ENCODE measurements around the gene PHTF2. TPM values are rescaled to one million over a fixed set of nuclear protein-coding genes. Genes with fewer than 3 reads are reported as not detected.
A peak's percentile ranks its signal among the peaks of the same experiment; 100 is the strongest.

PHTF2 gene
- 100 to 1,000 TPM in 1 of 2 donors, 10 to 100 TPM in 1; 66.1 to 123 TPM for total RNA-seq

GRCh38 chr7:77798394-77799077 lies at the start of gene PHTF2, which contains the start of gene TMEM60:
Gene PHTF2 (plus strand): TSS chr7:77798773.
Gene TMEM60 (minus strand): TSS chr7:77798434. CDS start chr7:77794373, 4,061 bp downstream.
- peaks cover 48% of the 10 kb centered on the region for H3K4me1 Mint-ChIP-seq
- H3K9me3 Mint-ChIP-seq = no peaks in the 10 kb centered on the region
- H3K4me3 Mint-ChIP-seq = peak within 1 kb of the TSS; percentile 98
- H3K36me3 Mint-ChIP-seq (ENCODE audit: low read depth) = peaks cover 91% of the 10 kb centered on the region
- peak within 1 kb of the TSS; percentile 95 for H3K27ac Mint-ChIP-seq
- peak; percentile 89 for ATAC-seq (replicated peaks)
- no peaks in the 10 kb centered on the region for H3K27me3 Mint-ChIP-seq

GRCh38 chr7:77752016-77752415 lies 46.6 kb upstream of the PHTF2 start:
- Mint-ChIP-seq H3K36me3 (ENCODE audit: low read depth) (peaks cover 26% of the 10 kb centered on the region), H3K27me3 (no peaks in the 10 kb centered on the region), H3K4me1 (peaks cover 32% of the 10 kb centered on the region), H3K4me3 (no peak overlapping the region), H3K27ac (peak overlapping the region; percentile 13), H3K9me3 (no peaks in the 10 kb centered on the region)
- peak; percentile 9 for ATAC-seq (replicated peaks)

GRCh38 chr7:77753173-77753572 lies 45.4 kb upstream of the PHTF2 start:
- no peaks in the 10 kb centered on the region for H3K27me3 Mint-ChIP-seq
- H3K4me3 Mint-ChIP-seq = no peak overlapping the region
- no peaks in the 10 kb centered on the region for H3K9me3 Mint-ChIP-seq
- H3K27ac Mint-ChIP-seq = peak overlapping the region; percentile 13
- H3K4me1 Mint-ChIP-seq = peaks cover 32% of the 10 kb centered on the region
- peak; percentile 63 for ATAC-seq (replicated peaks)
- H3K36me3 Mint-ChIP-seq (ENCODE audit: low read depth) = peaks cover 31% of the 10 kb centered on the region

- H3K4me3 Mint-ChIP-seq = no peak overlapping the region
- H3K36me3 Mint-ChIP-seq (ENCODE audit: low read depth) = peaks cover 5% of the 10 kb centered on the region
- no peaks in the 10 kb centered on the region for H3K9me3 Mint-ChIP-seq
- H3K27me3 Mint-ChIP-seq = no peaks in the 10 kb centered on the region
- H3K27ac Mint-ChIP-seq = no peak overlapping the region
- peaks cover 25% of the 10 kb centered on the region for H3K4me1 Mint-ChIP-seq
- peak; percentile 91 for ATAC-seq (replicated peaks)
Measured at GRCh38 chr7:77757589-77757988, 41.0 kb upstream of the PHTF2 start.

- ATAC-seq (replicated peaks) = peak; percentile 59
- Mint-ChIP-seq H3K36me3 (ENCODE audit: low read depth) (peaks cover 5% of the 10 kb centered on the region), H3K4me1 (peaks cover 11% of the 10 kb centered on the region), H3K4me3 (no peak overlapping the region), H3K9me3 (no peaks in the 10 kb centered on the region), H3K27ac (peak overlapping the region; percentile 70), H3K27me3 (no peaks in the 10 kb centered on the region)
Measured at GRCh38 chr7:77759294-77759889, 39.2 kb upstream of the PHTF2 start.

- H3K9me3 Mint-ChIP-seq = no peaks in the 10 kb centered on the region
- peaks cover 12% of the 10 kb centered on the region for H3K36me3 Mint-ChIP-seq (ENCODE audit: low read depth)
- ATAC-seq (replicated peaks) = no peak
- no peaks in the 10 kb centered on the region for H3K27me3 Mint-ChIP-seq
- H3K4me1 Mint-ChIP-seq = peaks cover 11% of the 10 kb centered on the region
- H3K4me3 Mint-ChIP-seq = no peak overlapping the region
- no peak overlapping the region for H3K27ac Mint-ChIP-seq
Measured at GRCh38 chr7:77760809-77761453, 37.6 kb upstream of the PHTF2 start.

GRCh38 chr7:77765481-77765880 lies 33.1 kb upstream of the PHTF2 start:
- H3K27ac Mint-ChIP-seq = peak overlapping the region; percentile 52
- no peak for ATAC-seq (replicated peaks)
- no peaks in the 10 kb centered on the region for H3K9me3 Mint-ChIP-seq
- H3K4me1 Mint-ChIP-seq = no peaks in the 10 kb centered on the region
- peaks cover 51% of the 10 kb centered on the region for H3K36me3 Mint-ChIP-seq (ENCODE audit: low read depth)
- no peak overlapping the region for H3K4me3 Mint-ChIP-seq
- H3K27me3 Mint-ChIP-seq = no peaks in the 10 kb centered on the region

- no peaks in the 10 kb centered on the region for H3K9me3 Mint-ChIP-seq
- H3K4me1 Mint-ChIP-seq = no peaks in the 10 kb centered on the region
- H3K4me3 Mint-ChIP-seq = no peak overlapping the region
- no peak for ATAC-seq (replicated peaks)
- H3K27ac Mint-ChIP-seq = peak overlapping the region; percentile 52
- peaks cover 56% of the 10 kb centered on the region for H3K36me3 Mint-ChIP-seq (ENCODE audit: low read depth)
- H3K27me3 Mint-ChIP-seq = no peaks in the 10 kb centered on the region
Measured at GRCh38 chr7:77765906-77766800, 32.4 kb upstream of the PHTF2 start.

GRCh38 chr7:77766801-77767605 lies 31.6 kb upstream of the PHTF2 start:
- Mint-ChIP-seq H3K27ac (peak overlapping the region; percentile 36), H3K4me1 (no peaks in the 10 kb centered on the region), H3K4me3 (no peak overlapping the region), H3K27me3 (no peaks in the 10 kb centered on the region), H3K9me3 (no peaks in the 10 kb centered on the region), H3K36me3 (ENCODE audit: low read depth) (peaks cover 64% of the 10 kb centered on the region)
- ATAC-seq (replicated peaks) = no peak

- Mint-ChIP-seq H3K27ac (no peak overlapping the region), H3K27me3 (no peaks in the 10 kb centered on the region), H3K36me3 (ENCODE audit: low read depth) (peaks cover 94% of the 10 kb centered on the region), H3K9me3 (no peaks in the 10 kb centered on the region), H3K4me1 (no peaks in the 10 kb centered on the region), H3K4me3 (no peak overlapping the region)
- ATAC-seq (replicated peaks) = no peak
Measured at GRCh38 chr7:77770316-77770715, 28.3 kb upstream of the PHTF2 start.

- H3K27ac Mint-ChIP-seq = peak overlapping the region; percentile 45
- no peak for ATAC-seq (replicated peaks)
- no peaks in the 10 kb centered on the region for H3K27me3 Mint-ChIP-seq
- no peaks in the 10 kb centered on the region for H3K4me1 Mint-ChIP-seq
- H3K9me3 Mint-ChIP-seq = no peaks in the 10 kb centered on the region
- H3K4me3 Mint-ChIP-seq = no peak overlapping the region
- peaks cover 94% of the 10 kb centered on the region for H3K36me3 Mint-ChIP-seq (ENCODE audit: low read depth)
Measured at GRCh38 chr7:77771901-77772300, 26.7 kb upstream of the PHTF2 start.

- H3K4me3 Mint-ChIP-seq = no peak overlapping the region
- no peak for ATAC-seq (replicated peaks)
- H3K27ac Mint-ChIP-seq = no peak overlapping the region
- H3K36me3 Mint-ChIP-seq (ENCODE audit: low read depth) = peaks cover 85% of the 10 kb centered on the region
- H3K4me1 Mint-ChIP-seq = no peaks in the 10 kb centered on the region
- no peaks in the 10 kb centered on the region for H3K9me3 Mint-ChIP-seq
- H3K27me3 Mint-ChIP-seq = no peaks in the 10 kb centered on the region
Measured at GRCh38 chr7:77778535-77778934, 20.0 kb upstream of the PHTF2 start.

GRCh38 chr7:77782383-77782782 lies 16.2 kb upstream of the PHTF2 start:
- H3K27me3 Mint-ChIP-seq = no peaks in the 10 kb centered on the region
- no peak overlapping the region for H3K4me3 Mint-ChIP-seq
- peaks cover 73% of the 10 kb centered on the region for H3K36me3 Mint-ChIP-seq (ENCODE audit: low read depth)
- no peak overlapping the region for H3K27ac Mint-ChIP-seq
- no peak for ATAC-seq (replicated peaks)
- no peaks in the 10 kb centered on the region for H3K4me1 Mint-ChIP-seq
- H3K9me3 Mint-ChIP-seq = peaks cover 4% of the 10 kb centered on the region

Measured in activated T-helper 17 cell treated with anti-CD3 and anti-CD28 coated beads, Interleukin-2, amount 50 U/mL, for 72 hours (primary cell).